Gastroesophageal sphincter (tissue), 3 donors: ENCODE results near the gene KCNMA1.

ENCODE experiments used
- CTCF ChIP-seq, 4 experiments: fragments of 200-600 bp in 2 of 4; fragments of 450-650 bp in 2 of 4; sonication (generic) in 1 of 4; IDR thresholded peaks; one replicate each; pipeline ENCODE4 v1.5.1; 2017 to 2019; ENCODE audit warnings: antibody characterized with exemption in 4 of 4, mild to moderate bottlenecking in 2 of 4, moderate library complexity in 2 of 4
- EP300 ChIP-seq: sonication (generic); formaldehyde crosslinking; IDR thresholded peaks from one replicate; pipeline ENCODE4 v1.6.1; 2017; ENCODE audit warnings: antibody characterized with exemption, mild to moderate bottlenecking
- POLR2A ChIP-seq, 2 donors: fragments of 450-650 bp; IDR thresholded peaks; one replicate each; pipeline ENCODE4 v1.6.1; 2017; ENCODE audit warnings: antibody characterized with exemption in 2 of 2, mild to moderate bottlenecking in 2 of 2, moderate library complexity in 1 of 2
- POLR2AphosphoS5 ChIP-seq: sonication (generic); formaldehyde crosslinking; IDR thresholded peaks from one replicate; pipeline ENCODE4 v1.6.1; 2017; ENCODE audit warnings: antibody characterized with exemption

GRCh38 chr10:76882245-76882644, 755.4 kb downstream of the KCNMA1 start:
- TF ChIP-seq CTCF (IDR thresholded peaks at IDR 0.05) (no peak), POLR2AphosphoS5 (no peak), EP300 (no peak), POLR2A (IDR thresholded peaks at IDR 0.05) (no peak)
